Neural cell (in vitro differentiated cells): ENCODE data around the gene TRIOBP.

Source experiments
- CTCF ChIP-seq: fragments of 450-650 bp; IDR thresholded peaks from 2 replicates; pipeline ENCODE4 v1.5.1; 2014; ENCODE audit warnings: antibody characterized with exemption, mild to moderate bottlenecking, moderate library complexity; ENCODE audit not compliant: poor library complexity, severe bottlenecking
- POLR2AphosphoS5 ChIP-seq: IDR thresholded peaks from 2 replicates; pipeline ENCODE4 v1.6.1; 2012
- REST ChIP-seq: IDR thresholded peaks from 2 replicates; pipeline ENCODE4 v1.6.1; 2012; ENCODE audit warnings: borderline replicate concordance

- TF ChIP-seq CTCF (no peak), POLR2AphosphoS5 (no peak), REST (no peak)
Measured at GRCh38 chr22:37677493-37677974, 19.3 kb upstream of the TRIOBP start.
